Panc1 (cell line): Measurements from ENCODE around the gene MTFR2. TPM values are rescaled to one million over a fixed set of nuclear protein-coding genes. Genes with fewer than 3 reads are reported as not detected.

Experiments used
- ATAC-seq: fragments of 200-7000 bp; cut with Tn5 transposase; 2 replicates; pipeline ENCODE4 v1.9.1; 2020; ENCODE audit warnings: mild to moderate bottlenecking, moderate library complexity
- BruUV-seq: library from RNA; stranded (reverse); fragments of 400-500 nt; replicated peaks from 2 replicates; lab custom pipeline; 2021; lab: Mats Ljungman, UMichigan
- CTCF ChIA-PET: fragments of 300-600 bp; sonication (Branson Sonifier 250); formaldehyde crosslinking; loops from one replicate; lab custom pipeline; 2022; ENCODE audit warnings: antibody characterized with exemption; lab: Charles Lee
- POLR2A ChIA-PET: fragments of 300-600 bp; sonication (Branson Sonifier 250); formaldehyde crosslinking; loops from one replicate; lab custom pipeline; 2022; ENCODE audit warnings: antibody characterized with exemption; lab: Charles Lee
- DNase-seq: peaks from one replicate; pipeline ENCODE4 v3.0.0-alpha.2; 2010; ENCODE audit warnings: low read depth, low spot score
- H3K27ac ChIP-seq: 2 replicates; pipeline ENCODE4 v1.5.1; 2011; ENCODE audit warnings: mild to moderate bottlenecking, low read length, inconsistent platforms
- H3K27me3 ChIP-seq: fragments of 200-500 bp; sonication (Bioruptor generic); 2 replicates; pipeline ENCODE4 v1.6.0; 2014; ENCODE audit warnings: low read length, inconsistent platforms; ENCODE audit not compliant: control insufficient read depth, insufficient read depth
- H3K36me3 ChIP-seq: fragments of 200-500 bp; sonication (Bioruptor generic); 2 replicates; pipeline ENCODE4 v1.5.1; 2014; ENCODE audit warnings: inconsistent platforms, mild to moderate bottlenecking, low read length, moderate library complexity; ENCODE audit not compliant: control insufficient read depth, insufficient read depth
- H3K4me1 ChIP-seq: 2 replicates; pipeline ENCODE4 v1.5.1; 2011; ENCODE audit warnings: inconsistent platforms, mild to moderate bottlenecking, low read length, moderate library complexity; ENCODE audit not compliant: control insufficient read depth, insufficient read depth
- H3K4me3 ChIP-seq, 2 experiments: 2 replicates each; pipeline ENCODE4 v1.5.1; 2011 to 2012; ENCODE audit warnings: low read depth in 2 of 2, low read length in 2 of 2, mild to moderate bottlenecking in 2 of 2, inconsistent platforms in 1 of 2, moderate library complexity in 1 of 2
- H3K9me3 ChIP-seq: fragments of 200-500 bp; sonication (Bioruptor generic); 2 replicates; pipeline ENCODE4 v1.5.1; 2014; ENCODE audit warnings: low read depth, mild to moderate bottlenecking, inconsistent platforms, low read length, moderate library complexity; ENCODE audit not compliant: control insufficient read depth, insufficient read depth
- CTCF ChIP-seq: fragments of 450-650 bp; IDR thresholded peaks from 2 replicates; pipeline ENCODE4 v1.5.1; 2017; ENCODE audit warnings: mild to moderate bottlenecking
- POLR2AphosphoS5 ChIP-seq: IDR thresholded peaks from 2 replicates; pipeline ENCODE4 v1.6.1; 2012; ENCODE audit warnings: mild to moderate bottlenecking, low read depth, low read length, moderate library complexity
- SIN3A ChIP-seq: IDR thresholded peaks from 2 replicates; pipeline ENCODE4 v1.6.1; 2012; ENCODE audit warnings: low read depth, mild to moderate bottlenecking, low read length, moderate library complexity, borderline replicate concordance; ENCODE audit not compliant: insufficient read depth
- TCF7L2 ChIP-seq: IDR thresholded peaks from 2 replicates; pipeline ENCODE4 v1.6.1; 2011; ENCODE audit warnings: mild to moderate bottlenecking, low read depth, low read length, inconsistent platforms
- in situ Hi-C: cut with HindIII; loops from 2 replicates; pipeline ENCODE4 v1.10.0; 2016; ENCODE audit warnings: low sequenced_read_pairs, low pct_unique_long_range_greater_than_20kb
- intact Hi-C: fragments of 100-400 bp; cut with micrococcal nuclease; formaldehyde crosslinking; loops from one replicate; pipeline ENCODE4 v1.10.0; 2022; ENCODE audit not compliant: unreplicated experiment
- total RNA-seq: library from RNA; stranded (reverse); gene quantifications from one replicate; pipeline ENCODE4 v1.2.1, GENCODE V29; 2021; ENCODE audit not compliant: unreplicated experiment
- TF ChIP-seq, protein P1 (sequence below), 2 experiments: IDR thresholded peaks; 2 replicates each; pipeline ENCODE4 v1.6.1; 2011 to 2012; ENCODE audit warnings: low read depth in 2 of 2, control low read depth in 1 of 2, low read length in 1 of 2, mild to moderate bottlenecking in 1 of 2, moderate library complexity in 1 of 2; ENCODE audit not compliant: insufficient read depth in 1 of 2

The MTFR2 gene
- total RNA-seq, 1 experiment from 2014 or later, result 12.8 TPM

GRCh38 chr6:136216503-136217401 lies 33.4 kb downstream of the MTFR2 start:
- Histone ChIP-seq H3K4me1 (no peaks in the 10 kb centered on the region), H3K36me3 (no peaks in the 10 kb centered on the region), H3K4me3 (no peak overlapping the region), H3K9me3 (no peaks in the 10 kb centered on the region), H3K27me3 (no peaks in the 10 kb centered on the region), H3K27ac (no peak overlapping the region)
- DNase-seq (no peak), ATAC-seq (no peak)
- TF ChIP-seq TCF7L2 (no peak), SIN3A (no peak), POLR2AphosphoS5 (no peak), CTCF (no peak)
- TF ChIP-seq, protein P1, sequence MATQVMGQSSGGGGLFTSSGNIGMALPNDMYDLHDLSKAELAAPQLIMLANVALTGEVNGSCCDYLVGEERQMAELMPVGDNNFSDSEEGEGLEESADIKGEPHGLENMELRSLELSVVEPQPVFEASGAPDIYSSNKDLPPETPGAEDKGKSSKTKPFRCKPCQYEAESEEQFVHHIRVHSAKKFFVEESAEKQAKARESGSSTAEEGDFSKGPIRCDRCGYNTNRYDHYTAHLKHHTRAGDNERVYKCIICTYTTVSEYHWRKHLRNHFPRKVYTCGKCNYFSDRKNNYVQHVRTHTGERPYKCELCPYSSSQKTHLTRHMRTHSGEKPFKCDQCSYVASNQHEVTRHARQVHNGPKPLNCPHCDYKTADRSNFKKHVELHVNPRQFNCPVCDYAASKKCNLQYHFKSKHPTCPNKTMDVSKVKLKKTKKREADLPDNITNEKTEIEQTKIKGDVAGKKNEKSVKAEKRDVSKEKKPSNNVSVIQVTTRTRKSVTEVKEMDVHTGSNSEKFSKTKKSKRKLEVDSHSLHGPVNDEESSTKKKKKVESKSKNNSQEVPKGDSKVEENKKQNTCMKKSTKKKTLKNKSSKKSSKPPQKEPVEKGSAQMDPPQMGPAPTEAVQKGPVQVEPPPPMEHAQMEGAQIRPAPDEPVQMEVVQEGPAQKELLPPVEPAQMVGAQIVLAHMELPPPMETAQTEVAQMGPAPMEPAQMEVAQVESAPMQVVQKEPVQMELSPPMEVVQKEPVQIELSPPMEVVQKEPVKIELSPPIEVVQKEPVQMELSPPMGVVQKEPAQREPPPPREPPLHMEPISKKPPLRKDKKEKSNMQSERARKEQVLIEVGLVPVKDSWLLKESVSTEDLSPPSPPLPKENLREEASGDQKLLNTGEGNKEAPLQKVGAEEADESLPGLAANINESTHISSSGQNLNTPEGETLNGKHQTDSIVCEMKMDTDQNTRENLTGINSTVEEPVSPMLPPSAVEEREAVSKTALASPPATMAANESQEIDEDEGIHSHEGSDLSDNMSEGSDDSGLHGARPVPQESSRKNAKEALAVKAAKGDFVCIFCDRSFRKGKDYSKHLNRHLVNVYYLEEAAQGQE (IDR thresholded peaks at IDR 0.05; ENCODE audit: insufficient read depth in 1 of 2, low read depth in 2 of 2, low read length in 1 of 2), result no peak
- ChIA-PET POLR2A (no interaction called here), CTCF (no interaction called here)
- BruUV-seq, result no TSS peak
- intact Hi-C loops (no loop called here), in situ Hi-C loops (no loop called here)

DNA sequence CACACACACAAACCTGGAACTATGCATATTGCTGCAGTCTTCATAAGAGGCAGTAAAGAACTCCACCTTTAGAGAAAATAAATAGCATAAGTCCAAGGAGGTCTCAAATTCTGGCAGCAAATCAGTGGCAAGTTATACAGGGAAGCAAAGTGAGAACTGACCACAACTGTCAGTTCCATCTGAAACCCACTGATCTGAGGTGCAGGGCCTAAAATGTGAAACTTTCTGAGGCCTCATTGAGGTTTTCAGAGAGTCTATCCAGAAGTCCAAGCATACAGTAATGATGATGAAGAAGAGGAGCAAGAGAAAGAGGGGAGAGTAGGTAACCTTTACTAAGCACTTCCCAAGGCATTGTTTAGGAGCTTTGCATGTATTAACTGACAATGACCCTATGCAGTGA lies 36.3 kb downstream of the MTFR2 start:
- BruUV-seq, result no TSS peak
- no peak for ATAC-seq
- Histone ChIP-seq H3K4me1 (no peaks in the 10 kb centered on the region), H3K27me3 (no peaks in the 10 kb centered on the region), H3K36me3 (no peaks in the 10 kb centered on the region), H3K9me3 (no peaks in the 10 kb centered on the region), H3K27ac (no peak overlapping the region), H3K4me3 (no peak overlapping the region)
- TF ChIP-seq CTCF, result no peak
- TF ChIP-seq SIN3A, result no peak
- no peak for TF ChIP-seq POLR2AphosphoS5
- no peak for TF ChIP-seq TCF7L2
- TF ChIP-seq, protein P1 (IDR thresholded peaks at IDR 0.05; ENCODE audit: insufficient read depth in 1 of 2, low read depth in 2 of 2, low read length in 1 of 2), result no peak
- intact Hi-C loops, result no loop called here
- in situ Hi-C loops, result no loop called here
- POLR2A ChIA-PET, result no interaction called here
- CTCF ChIA-PET, result no interaction called here
- no peak for DNase-seq
